Bronchial epithelial cell (primary cell): Measurements from ENCODE around the gene ALS2. TPM values are rescaled to one million over a fixed set of nuclear protein-coding genes. Genes with fewer than 3 reads are reported as not detected.

Source experiments
- DNase-seq: peaks from one replicate; pipeline ENCODE4 v3.0.0-alpha.2; 2010; ENCODE audit warnings: low read depth
- FAIRE-seq: peaks from 2 replicates; lab custom pipeline; 2011; peaks lifted over from hg19 to GRCh38; lab: Jason Lieb, UNC
- H3K27me3 ChIP-seq: 2 replicates; pipeline ENCODE4 v1.5.1; 2011; ENCODE audit warnings: low read length; ENCODE audit not compliant: control insufficient read depth, insufficient read depth
- H3K36me3 ChIP-seq: 2 replicates; pipeline ENCODE4 v1.5.1; 2011; ENCODE audit warnings: low read length; ENCODE audit not compliant: control insufficient read depth, insufficient read depth
- H3K4me3 ChIP-seq: 2 replicates; pipeline ENCODE4 v1.5.1; 2011; ENCODE audit warnings: mild to moderate bottlenecking, low read depth, low read length, control low read depth
- CTCF ChIP-seq: IDR thresholded peaks from 2 replicates; pipeline ENCODE4 v1.5.1; 2011; ENCODE audit warnings: mild to moderate bottlenecking, moderate library complexity, low read length, control low read depth, inconsistent platforms; ENCODE audit not compliant: insufficient read depth, severe bottlenecking
- total RNA-seq: library from RNA; depleted of rRNA; stranded (reverse); fragments of >200 nt; gene quantifications from 2 replicates; pipeline ENCODE4 v1.2.1, GENCODE V29; 2014

The ALS2 gene
- total RNA-seq, 1 donor from 2014 or later = 21.1 TPM

- FAIRE-seq (no peak), DNase-seq (no peak)
- Histone ChIP-seq H3K27me3 (no peaks in the 10 kb centered on the region), H3K36me3 (no peaks in the 10 kb centered on the region), H3K4me3 (no peak overlapping the region)
- TF ChIP-seq CTCF = no peak
These were observed 8.7 kb upstream of the ALS2 start for GRCh38 chr2:201789395-201789794.

GRCh38 chr2:201788371-201788770 is 7.6 kb upstream of the ALS2 start:
- no peaks in the 10 kb centered on the region for H3K27me3 ChIP-seq
- DNase-seq = no peak
- no peak overlapping the region for H3K4me3 ChIP-seq
- TF ChIP-seq CTCF = no peak
- H3K36me3 ChIP-seq = no peaks in the 10 kb centered on the region
- FAIRE-seq = no peak

- DNase-seq (no peak), FAIRE-seq (no peak)
- H3K27me3 ChIP-seq = no peaks in the 10 kb centered on the region
- no peak overlapping the region for H3K4me3 ChIP-seq
- TF ChIP-seq CTCF = no peak
- H3K36me3 ChIP-seq = no peaks in the 10 kb centered on the region
These were observed 5.7 kb upstream of the ALS2 start for GRCh38 chr2:201786471-201786870.

- no peaks in the 10 kb centered on the region for H3K36me3 ChIP-seq
- TF ChIP-seq CTCF = no peak
- H3K4me3 ChIP-seq = no peak overlapping the region
- no peak for DNase-seq
- H3K27me3 ChIP-seq = no peaks in the 10 kb centered on the region
- no peak for FAIRE-seq
These were observed 4.4 kb upstream of the ALS2 start for GRCh38 chr2:201785135-201785534.

GRCh38 chr2:201784563-201784962 is 3.8 kb upstream of the ALS2 start:
- H3K4me3 ChIP-seq = no peak overlapping the region
- FAIRE-seq = no peak
- no peaks in the 10 kb centered on the region for H3K27me3 ChIP-seq
- TF ChIP-seq CTCF = no peak
- no peak for DNase-seq
- H3K36me3 ChIP-seq = no peaks in the 10 kb centered on the region

- Histone ChIP-seq H3K36me3 (no peaks in the 10 kb centered on the region), H3K4me3 (peak overlapping the region; percentile 72), H3K27me3 (no peaks in the 10 kb centered on the region)
- DNase-seq = no peak
- TF ChIP-seq CTCF = no peak
- no peak for FAIRE-seq
These were observed 871 bp upstream of the ALS2 start for GRCh38 chr2:201781557-201782051.
